Measurements from ENCODE around the gene DGKH. TPM values are rescaled to one million over a fixed set of nuclear protein-coding genes. Genes with fewer than 3 reads are reported as not detected.

Gene DGKH
- total RNA-seq, 1 donor from 2014 or later: 2.2 TPM

DNA sequence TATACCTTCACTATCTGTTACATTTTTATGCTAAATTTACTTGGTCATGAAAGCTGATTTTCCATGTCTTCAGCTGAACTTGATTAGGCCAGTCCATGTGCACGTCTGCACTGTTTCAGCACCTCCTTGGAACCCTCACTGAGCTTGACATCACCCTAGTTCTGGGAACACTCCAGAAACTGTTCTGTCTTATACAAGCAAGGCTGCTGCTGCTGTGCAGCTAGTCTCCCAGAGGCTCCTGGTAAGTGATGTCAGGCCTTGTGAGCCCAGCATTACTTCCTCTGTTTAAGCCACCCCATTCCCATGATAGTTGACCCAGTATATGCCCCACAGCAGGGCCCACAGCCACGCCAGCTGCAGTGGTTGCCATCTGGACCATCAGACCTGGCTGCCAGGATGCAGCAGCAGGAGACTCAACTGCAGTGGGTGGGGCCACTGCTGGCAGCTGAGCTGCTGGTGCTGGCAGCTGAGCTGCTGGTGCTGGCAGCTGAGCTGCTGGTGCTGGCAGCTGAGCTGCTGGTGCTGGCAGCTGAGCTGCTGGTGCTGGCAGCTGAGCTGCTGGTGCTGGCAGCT, 133.0 kb downstream of the DGKH start:
- CTCF ChIA-PET: no interaction called here
- Mint-ChIP-seq H3K36me3 (ENCODE audit: low read depth) (no peaks in the 10 kb centered on the region), H3K27me3 (no peaks in the 10 kb centered on the region), H3K4me3 (no peak overlapping the region), H3K4me1 (peaks cover 2% of the 10 kb centered on the region), H3K27ac (no peak overlapping the region), H3K9me3 (no peaks in the 10 kb centered on the region)
- POLR2A ChIA-PET: no interaction called here
- no peak for DNase-seq
- no peak for ATAC-seq (ENCODE audit: low read depth)
- intact Hi-C loops (cut with micrococcal nuclease): no loop called here
- TF ChIP-seq CTCF (IDR thresholded peaks at IDR 0.05): no peak

DNA sequence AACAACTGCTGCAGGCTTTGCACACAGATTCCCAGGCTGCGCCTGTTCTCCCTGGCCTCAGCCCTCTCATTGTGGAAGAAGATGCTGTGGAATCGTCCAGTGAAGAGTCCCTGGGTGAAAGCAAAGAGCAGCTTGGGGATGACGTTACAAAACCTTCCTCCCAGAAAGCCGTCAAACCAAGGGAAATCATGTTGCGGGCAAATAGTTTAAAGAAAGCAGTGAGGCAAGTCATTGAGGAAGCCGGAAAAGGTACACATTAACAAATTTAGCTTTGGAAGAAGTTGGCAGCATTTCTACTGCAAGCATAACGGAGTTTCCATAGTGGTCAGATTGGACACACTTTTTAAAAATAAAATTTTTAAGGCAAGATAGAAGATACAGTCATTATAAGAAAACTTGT, 140.6 kb downstream of the DGKH start:
- H3K4me1 Mint-ChIP-seq: no peaks in the 10 kb centered on the region
- no peak for ATAC-seq (ENCODE audit: low read depth)
- H3K27ac Mint-ChIP-seq: no peak overlapping the region
- no peak overlapping the region for H3K4me3 Mint-ChIP-seq
- DNase-seq: no peak
- intact Hi-C loops (cut with micrococcal nuclease): no loop called here
- ChIA-PET CTCF (no interaction called here), POLR2A (no interaction called here)
- no peaks in the 10 kb centered on the region for H3K27me3 Mint-ChIP-seq
- H3K36me3 Mint-ChIP-seq (ENCODE audit: low read depth): no peaks in the 10 kb centered on the region
- TF ChIP-seq CTCF (IDR thresholded peaks at IDR 0.05): no peak
- H3K9me3 Mint-ChIP-seq: no peaks in the 10 kb centered on the region

DNA sequence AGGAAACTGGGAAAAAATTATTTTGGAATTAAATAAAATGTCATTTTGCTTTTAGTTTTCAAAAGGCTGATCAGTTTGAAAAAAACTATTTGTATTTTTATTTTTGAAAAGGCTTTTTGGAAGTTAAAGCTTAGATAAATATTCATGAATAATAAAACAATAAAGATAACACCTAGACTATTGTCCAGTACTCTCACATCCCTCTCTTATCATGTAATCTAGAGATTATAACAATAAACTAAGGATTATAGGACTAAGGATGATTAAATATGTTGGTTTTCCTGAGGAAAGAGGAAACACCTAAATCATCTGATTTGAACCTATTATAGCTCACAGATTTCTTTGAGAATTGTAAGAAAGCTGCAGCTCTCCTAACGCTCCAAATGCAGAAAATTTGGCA, 142.1 kb downstream of the DGKH start:
- H3K4me1 Mint-ChIP-seq: no peaks in the 10 kb centered on the region
- H3K36me3 Mint-ChIP-seq (ENCODE audit: low read depth): no peaks in the 10 kb centered on the region
- ATAC-seq (ENCODE audit: low read depth): no peak
- no peak overlapping the region for H3K27ac Mint-ChIP-seq
- no peak for DNase-seq
- CTCF ChIA-PET: interaction anchor here (1.1 kb wide), 1 partner anchor 779 kb away, joined by 3 read pairs; no protein-coding TSS in a partner anchor
- TF ChIP-seq CTCF (IDR thresholded peaks at IDR 0.05): no peak
- no peak overlapping the region for H3K4me3 Mint-ChIP-seq
- intact Hi-C loops (cut with micrococcal nuclease): no loop called here
- no peaks in the 10 kb centered on the region for H3K9me3 Mint-ChIP-seq
- H3K27me3 Mint-ChIP-seq: no peaks in the 10 kb centered on the region
- POLR2A ChIA-PET: no interaction called here

GRCh38 chr13:42211704-42212464, 163.4 kb downstream of the DGKH start:
- Mint-ChIP-seq H3K4me3 (no peak overlapping the region), H3K9me3 (no peaks in the 10 kb centered on the region), H3K27me3 (no peaks in the 10 kb centered on the region), H3K36me3 (ENCODE audit: low read depth) (no peaks in the 10 kb centered on the region), H3K4me1 (no peaks in the 10 kb centered on the region), H3K27ac (no peak overlapping the region)
- ChIA-PET CTCF (no interaction called here), POLR2A (no interaction called here)
- TF ChIP-seq CTCF (IDR thresholded peaks at IDR 0.05): no peak
- intact Hi-C loops (cut with micrococcal nuclease): no loop called here
- ATAC-seq (ENCODE audit: low read depth) (no peak), DNase-seq (no peak)

GRCh38 chr13:42214446-42214845, 166.0 kb downstream of the DGKH start:
- no peak for TF ChIP-seq CTCF (IDR thresholded peaks at IDR 0.05)
- ATAC-seq (ENCODE audit: low read depth): no peak
- intact Hi-C loops (cut with micrococcal nuclease): no loop called here
- ChIA-PET POLR2A (interaction anchor here (0.8 kb wide), 1 partner anchor 57 kb away, joined by 3 read pairs; the partner anchor contains the start of gene AKAP11), CTCF (no interaction called here)
- Mint-ChIP-seq H3K4me3 (no peak overlapping the region), H3K4me1 (no peaks in the 10 kb centered on the region), H3K36me3 (ENCODE audit: low read depth) (no peaks in the 10 kb centered on the region), H3K27ac (no peak overlapping the region), H3K27me3 (no peaks in the 10 kb centered on the region), H3K9me3 (no peaks in the 10 kb centered on the region)
- no peak for DNase-seq

All from activated B cell treated with CpG ODN at 0.5 μM for 24 hours (primary cell).